SK-N-SH (cell line): ENCODE results near the gene C2orf49. TPM values are rescaled to one million over a fixed set of nuclear protein-coding genes. Genes with fewer than 3 reads are reported as not detected.

ENCODE experiments used
- CTCF ChIA-PET: fragments of 300-600, 350-600 bp; formaldehyde crosslinking; extraction: SDS; loops from one replicate; lab custom pipeline; 2021; lab: Yijun Ruan, JAX
- POLR2A ChIA-PET: fragments of 350-600 bp; sonication (Branson Sonifier 250); formaldehyde crosslinking; extraction: SDS; loops from one replicate; lab custom pipeline; 2020; ENCODE audit warnings: antibody characterized with exemption, inconsistent platforms; lab: Yijun Ruan, JAX
- DNase-seq: peaks from one replicate; pipeline ENCODE4 v3.0.0; 2012
- H2AFZ ChIP-seq: fragments of 200-600 bp; sonication (generic); 2 replicates; pipeline ENCODE4 v1.8.1; 2016; ENCODE audit warnings: antibody characterized with exemption, mild to moderate bottlenecking, low read depth
- H3F3A ChIP-seq: fragments of 200-600 bp; sonication (generic); replicated peaks from 2 replicates; pipeline ENCODE3; 2016; ENCODE audit warnings: antibody characterized with exemption, mild to moderate bottlenecking; ENCODE audit not compliant: insufficient read depth
- H3K27ac ChIP-seq, 2 experiments: fragments of 200-500 bp in 1 of 2; fragments of 200-600 bp in 1 of 2; sonication (Bioruptor generic) in 1 of 2; sonication (generic), shearing (Covaris generic) in 1 of 2; 2 replicates each; pipeline versions ENCODE4 v1.5.1 to v1.6.1; 2014 to 2016; ENCODE audit warnings: low read depth in 2 of 2, inconsistent platforms in 1 of 2, low read length in 1 of 2, mild to moderate bottlenecking in 1 of 2, mixed read lengths in 1 of 2
- H3K27me3 ChIP-seq: fragments of 200-600 bp; sonication (generic), shearing (Covaris generic); 2 replicates; pipeline ENCODE4 v1.6.1; 2016; ENCODE audit warnings: mixed run types; ENCODE audit not compliant: insufficient read depth
- H3K36me3 ChIP-seq, 2 experiments: fragments of 200-500 bp in 1 of 2; fragments of 200-600 bp in 1 of 2; sonication (Bioruptor generic) in 1 of 2; sonication (generic) in 1 of 2; replicated peaks in 1 of 2; 2 replicates each; pipeline versions ENCODE3 to v1.5.1; 2014 to 2016; ENCODE audit warnings: low read length in 1 of 2, mild to moderate bottlenecking in 1 of 2; ENCODE audit not compliant: insufficient read depth in 2 of 2, control insufficient read depth in 1 of 2
- H3K4me1 ChIP-seq, 2 experiments: fragments of 200-500 bp in 1 of 2; fragments of 200-600 bp in 1 of 2; sonication (Bioruptor generic) in 1 of 2; sonication (generic), shearing (Covaris generic) in 1 of 2; 2 replicates each; pipeline versions ENCODE4 v1.5.1 to v1.6.1; 2014 to 2016; ENCODE audit warnings: low read depth in 1 of 2, low read length in 1 of 2, mixed run types in 1 of 2; ENCODE audit not compliant: insufficient read depth in 2 of 2, control insufficient read depth in 1 of 2
- H3K4me2 ChIP-seq: fragments of 200-600 bp; sonication (generic), shearing (Covaris generic); 2 replicates; pipeline ENCODE4 v1.6.1; 2017; ENCODE audit warnings: mixed run types
- H3K4me3 ChIP-seq, 2 experiments: fragments of 200-500 bp in 1 of 2; fragments of 200-600 bp in 1 of 2; sonication (Bioruptor generic) in 1 of 2; sonication (generic), shearing (Covaris generic) in 1 of 2; 2 replicates each; pipeline versions ENCODE4 v1.5.1 to v1.8.1; 2014 to 2016; ENCODE audit warnings: low read depth in 2 of 2, inconsistent platforms in 1 of 2, low read length in 1 of 2, mild to moderate bottlenecking in 1 of 2, mixed read lengths in 1 of 2, moderate library complexity in 1 of 2
- H3K79me2 ChIP-seq: fragments of 200-600 bp; sonication (generic); 2 replicates; pipeline ENCODE4 v1.8.1; 2017; ENCODE audit warnings: mild to moderate bottlenecking; ENCODE audit not compliant: insufficient read depth
- H3K9ac ChIP-seq: fragments of 200-600 bp; sonication (generic); 2 replicates; pipeline ENCODE4 v1.6.1; 2017; ENCODE audit warnings: mixed run types
- H3K9me2 ChIP-seq: fragments of 200-600 bp; sonication (generic); 2 replicates; pipeline ENCODE4 v1.6.1; 2017; ENCODE audit warnings: mixed run types
- H3K9me3 ChIP-seq: fragments of 200-600 bp; sonication (generic); 2 replicates; pipeline ENCODE4 v1.6.1; 2017; ENCODE audit warnings: mixed run types, mild to moderate bottlenecking, moderate library complexity
- H4K20me1 ChIP-seq: fragments of 200-600 bp; sonication (generic); 2 replicates; pipeline ENCODE4 v1.6.1; 2017; ENCODE audit warnings: mild to moderate bottlenecking, mixed run types; ENCODE audit not compliant: insufficient read depth
- ELF1 ChIP-seq: IDR thresholded peaks from 2 replicates; pipeline ENCODE4 v1.4.0; 2012
- EZH2phosphoT487 ChIP-seq: fragments of 200-600 bp; sonication (generic); IDR thresholded peaks from 2 replicates; pipeline ENCODE4 v1.6.1; 2017; ENCODE audit warnings: low read depth, mixed run types, mild to moderate bottlenecking, antibody characterized with exemption, moderate library complexity, borderline replicate concordance
- FOXJ3 ChIP-seq: sonication (generic); formaldehyde crosslinking; IDR thresholded peaks from 2 replicates; pipeline ENCODE4 v1.5.1; 2020; ENCODE audit warnings: mild to moderate bottlenecking, missing genetic modification reagents
- GATA2 ChIP-seq: sonication (generic); formaldehyde crosslinking; IDR thresholded peaks from 2 replicates; pipeline ENCODE4 v1.5.0; 2020; ENCODE audit warnings: mild to moderate bottlenecking, missing genetic modification reagents
- IRF3 ChIP-seq: fragments of 150-350 bp; IDR thresholded peaks from 2 replicates; pipeline ENCODE4 v1.6.1; 2016; ENCODE audit warnings: mild to moderate bottlenecking, low read depth, low read length
- MAX ChIP-seq: IDR thresholded peaks from 2 replicates; pipeline ENCODE4 v1.4.0; 2012; ENCODE audit warnings: low read depth
- NFIC ChIP-seq: IDR thresholded peaks from 2 replicates; pipeline ENCODE4 v1.4.0; 2012; ENCODE audit warnings: borderline replicate concordance
- NRF1 ChIP-seq: IDR thresholded peaks from 2 replicates; pipeline ENCODE4 v1.6.1; 2012; ENCODE audit warnings: low read depth, mild to moderate bottlenecking, low read length
- POLR2AphosphoS5 ChIP-seq: IDR thresholded peaks from 2 replicates; pipeline ENCODE4 v1.6.1; 2012; ENCODE audit warnings: low read depth, low read length
- RAD21 ChIP-seq: IDR thresholded peaks from 2 replicates; pipeline ENCODE4 v1.6.1; 2012; ENCODE audit warnings: mild to moderate bottlenecking, low read length
- RCOR1 ChIP-seq: fragments of 150-350 bp; IDR thresholded peaks from 2 replicates; pipeline ENCODE4 v1.6.1; 2017; ENCODE audit warnings: antibody characterized with exemption, low read length
- REST ChIP-seq: IDR thresholded peaks from 2 replicates; pipeline ENCODE4 v1.6.1; 2012; ENCODE audit warnings: mild to moderate bottlenecking, low read depth, low read length, moderate library complexity
- RFX5 ChIP-seq: IDR thresholded peaks from 2 replicates; pipeline ENCODE4 v1.6.1; 2012; ENCODE audit warnings: mild to moderate bottlenecking, improper control_type of control experiment, low read length
- SMC3 ChIP-seq: IDR thresholded peaks from 2 replicates; pipeline ENCODE4 v1.6.1; 2012; ENCODE audit warnings: low read depth, low read length, improper control_type of control experiment
- TCF12 ChIP-seq: IDR thresholded peaks from 2 replicates; pipeline ENCODE4 v1.4.0; 2012
- TEAD4 ChIP-seq: IDR thresholded peaks from 2 replicates; pipeline ENCODE4 v1.4.0; 2012; ENCODE audit warnings: mild to moderate bottlenecking, borderline replicate concordance; ENCODE audit not compliant: insufficient read depth
- USF1 ChIP-seq: IDR thresholded peaks from 2 replicates; pipeline ENCODE4 v1.4.0; 2012; ENCODE audit warnings: low read depth, borderline replicate concordance
- ZBTB33 ChIP-seq: IDR thresholded peaks from 2 replicates; pipeline ENCODE4 v1.4.0; 2012; ENCODE audit warnings: low read depth, borderline replicate concordance
- WGBS: methylation state at CpG from one replicate; pipeline ENCODE4 v1.1.6; 2017; ENCODE audit warnings: low lambda C conversion rate; 5-methylcytosine and 5-hydroxymethylcytosine counted together
- polyA plus RNA-seq, 3 experiments: library from polyadenylated mRNA; depleted of rRNA; stranded (reverse); fragments of >200 nt; gene quantifications; 2 replicates each; pipeline ENCODE4 v1.2.3, GENCODE V29; 2012

The C2orf49 gene
- polyA plus RNA-seq, 1 of the 3 experiments (the other 2 are of a cell fraction): 7.6 TPM

GRCh38 chr2:105334211-105334610 lies 3.1 kb upstream of the C2orf49 start:
- Histone ChIP-seq H3K4me2 (no peak overlapping the region), H3K9ac (no peak overlapping the region), H2AFZ (no peak overlapping the region), H3K4me3 (no peak overlapping the region), H4K20me1 (no peaks in the 10 kb centered on the region), H3K9me3 (no peaks in the 10 kb centered on the region), H3K36me3 (peaks cover 0 to 7% of the 10 kb centered on the region in 2 experiments), H3K27ac (no peak overlapping the region), H3K9me2 (no peaks in the 10 kb centered on the region), H3K27me3 (no peaks in the 10 kb centered on the region), H3F3A (peaks cover 4% of the 10 kb centered on the region), H3K4me1 (peaks cover 6 to 17% of the 10 kb centered on the region in 2 experiments), H3K79me2 (peaks cover 33% of the 10 kb centered on the region)
- no peak for DNase-seq
- no peak for TF ChIP-seq ELF1
- no peak for TF ChIP-seq REST
- TF ChIP-seq RCOR1: no peak
- no peak for TF ChIP-seq RAD21
- no peak for TF ChIP-seq NRF1
- TF ChIP-seq ZBTB33: no peak
- no peak for TF ChIP-seq NFIC
- TF ChIP-seq SMC3: no peak
- no peak for TF ChIP-seq EZH2phosphoT487
- TF ChIP-seq TCF12: no peak
- no peak for TF ChIP-seq FOXJ3 (CRISPR knock-in tag)
- no peak for TF ChIP-seq RFX5
- TF ChIP-seq TEAD4: no peak
- no peak for TF ChIP-seq MAX
- TF ChIP-seq GATA2: no peak
- no peak for TF ChIP-seq USF1
- no peak for TF ChIP-seq POLR2AphosphoS5
- TF ChIP-seq IRF3: no peak
- WGBS: 89% methylated on average over 4 of the region's 4 CpGs
- ChIA-PET CTCF (no interaction called here), POLR2A (no interaction called here)
